IPS-15b (cell line): Measurements from ENCODE around the gene MDM4.
"Not testable (repeated sequence)": the region's sequence is repeated elsewhere in the genome, so short reads cannot be mapped to it uniquely, and the experiment has no call there.

Experiments used
- H3K27me3 ChIP-seq: one replicate; pipeline ENCODE4 v1.6.1; 2013; ENCODE audit warnings: low read length; ENCODE audit not compliant: control insufficient read depth, insufficient read depth
- H3K36me3 ChIP-seq: one replicate; pipeline ENCODE4 v1.6.1; 2013; ENCODE audit warnings: low read length; ENCODE audit not compliant: control insufficient read depth, insufficient read depth
- H3K4me1 ChIP-seq: one replicate; pipeline ENCODE4 v1.6.1; 2013; ENCODE audit warnings: mild to moderate bottlenecking, low read length; ENCODE audit not compliant: control insufficient read depth, insufficient read depth
- H3K4me3 ChIP-seq: one replicate; pipeline ENCODE4 v1.5.1; 2013; ENCODE audit warnings: low read depth, low read length
- H3K9ac ChIP-seq: one replicate; pipeline ENCODE4 v1.6.1; 2013; ENCODE audit warnings: low read depth, mild to moderate bottlenecking, low read length
- H3K9me3 ChIP-seq: one replicate; pipeline ENCODE4 v1.6.1; 2013; ENCODE audit warnings: mild to moderate bottlenecking, low read length; ENCODE audit not compliant: control insufficient read depth, insufficient read depth

The MDM4 gene

GRCh38 chr1:204477036-204477740 lies 39.0 kb upstream of the MDM4 start:
- H3K9me3 ChIP-seq: no peaks in the 10 kb centered on the region
- H3K36me3 ChIP-seq: no peaks in the 10 kb centered on the region
- no peak overlapping the region for H3K4me3 ChIP-seq
- no peak overlapping the region for H3K9ac ChIP-seq
- H3K4me1 ChIP-seq: peaks cover 9% of the 10 kb centered on the region
- no peaks in the 10 kb centered on the region for H3K27me3 ChIP-seq

GRCh38 chr1:204478172-204478899 lies 37.9 kb upstream of the MDM4 start:
- Histone ChIP-seq H3K27me3 (no peaks in the 10 kb centered on the region), H3K9ac (no peak overlapping the region), H3K4me1 (peaks cover 9% of the 10 kb centered on the region)

GRCh38 chr1:204478921-204479320 lies 37.3 kb upstream of the MDM4 start:
- H3K9me3 ChIP-seq: no peaks in the 10 kb centered on the region
- H3K36me3 ChIP-seq: no peaks in the 10 kb centered on the region
- no peak overlapping the region for H3K9ac ChIP-seq
- peaks cover 10% of the 10 kb centered on the region for H3K4me1 ChIP-seq
- H3K27me3 ChIP-seq: no peaks in the 10 kb centered on the region
- H3K4me3 ChIP-seq: no peak overlapping the region

More at GRCh38 chr1:204478172-204478899, 37.9 kb upstream of the MDM4 start:
- Histone ChIP-seq H3K4me3 (no peak overlapping the region), H3K36me3 (no peaks in the 10 kb centered on the region), H3K9me3 (no peaks in the 10 kb centered on the region)

GRCh38 chr1:204479387-204480136 lies 36.6 kb upstream of the MDM4 start:
- H3K4me1 ChIP-seq: peaks cover 10% of the 10 kb centered on the region
- H3K27me3 ChIP-seq: no peaks in the 10 kb centered on the region
- no peaks in the 10 kb centered on the region for H3K9me3 ChIP-seq
- no peak overlapping the region for H3K9ac ChIP-seq
- H3K4me3 ChIP-seq: no peak overlapping the region
- H3K36me3 ChIP-seq: no peaks in the 10 kb centered on the region

- Histone ChIP-seq H3K4me3 (no peak overlapping the region), H3K9me3 (no peaks in the 10 kb centered on the region), H3K4me1 (peaks cover 10% of the 10 kb centered on the region), H3K36me3 (no peaks in the 10 kb centered on the region), H3K9ac (no peak overlapping the region), H3K27me3 (no peaks in the 10 kb centered on the region)
Measured at GRCh38 chr1:204480515-204480914, 35.7 kb upstream of the MDM4 start.

DNA sequence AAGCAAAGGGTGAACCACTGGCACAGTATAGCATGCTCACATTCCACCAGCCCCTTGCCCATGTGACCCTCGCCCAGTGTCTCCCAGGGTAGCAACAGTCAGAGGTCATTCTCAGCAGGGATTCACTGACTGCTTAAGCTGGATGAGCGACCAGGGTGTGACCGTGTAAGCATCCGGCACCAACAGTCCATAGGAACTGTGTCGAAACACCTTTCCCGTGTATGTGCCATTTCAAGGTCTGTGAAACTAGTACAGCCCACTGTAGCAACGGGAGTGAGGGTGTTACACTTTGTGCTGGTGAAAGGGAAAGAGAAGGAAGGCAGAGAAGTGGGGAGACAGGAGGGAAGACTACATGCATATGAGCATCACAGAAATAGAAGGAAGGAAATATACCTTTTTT lies 32.4 kb upstream of the MDM4 start:
- H3K9ac ChIP-seq: no peak overlapping the region
- H3K36me3 ChIP-seq: no peaks in the 10 kb centered on the region
- H3K4me1 ChIP-seq: peaks cover 10% of the 10 kb centered on the region
- H3K9me3 ChIP-seq: no peaks in the 10 kb centered on the region
- H3K27me3 ChIP-seq: no peaks in the 10 kb centered on the region
- H3K4me3 ChIP-seq: no peak overlapping the region

DNA sequence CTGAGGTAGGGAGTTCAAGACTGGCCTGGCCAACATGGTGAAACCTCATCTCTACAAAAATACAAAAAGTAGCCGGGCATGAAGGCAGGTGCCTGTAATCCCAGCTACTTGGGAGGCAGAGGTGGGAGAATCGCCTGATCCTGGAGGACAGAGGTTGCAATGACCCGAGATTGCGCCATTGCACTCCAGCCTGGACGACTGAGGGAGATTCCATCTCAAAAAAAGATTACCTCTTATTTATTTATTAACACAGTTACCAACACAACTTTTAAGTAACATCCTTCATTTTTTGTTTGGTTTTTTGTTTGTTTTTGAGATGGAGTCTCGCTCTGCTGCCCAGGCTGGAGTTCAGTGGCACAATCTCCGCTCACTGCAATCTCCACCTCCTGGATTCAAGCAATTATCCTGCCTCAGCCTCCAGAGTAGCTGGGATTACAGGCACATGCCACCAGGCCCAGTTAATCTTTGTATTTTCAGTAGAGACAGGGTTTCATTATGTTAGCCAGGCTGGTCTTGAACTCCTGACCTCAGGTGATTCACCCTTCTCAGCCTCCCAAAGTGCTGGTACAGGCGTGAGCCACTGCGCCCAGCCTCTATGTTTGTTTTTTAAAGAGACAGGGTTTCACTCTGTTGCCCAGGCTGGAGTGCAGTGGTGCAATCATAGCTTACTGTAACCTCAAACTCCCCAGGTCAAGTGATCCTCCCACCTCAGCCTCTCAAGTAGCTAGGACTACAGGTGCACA lies 29.5 kb upstream of the MDM4 start:
- not testable (repeated sequence) for H3K27me3 ChIP-seq, H3K9me3 ChIP-seq, H3K4me3 ChIP-seq, H3K36me3 ChIP-seq, H3K9ac ChIP-seq
- peaks cover 10% of the 10 kb centered on the region for H3K4me1 ChIP-seq

- H3K9ac ChIP-seq: no peak overlapping the region
- no peaks in the 10 kb centered on the region for H3K36me3 ChIP-seq
- H3K4me1 ChIP-seq: peaks cover 8% of the 10 kb centered on the region
- no peak overlapping the region for H3K4me3 ChIP-seq
- H3K9me3 ChIP-seq: no peaks in the 10 kb centered on the region
- no peaks in the 10 kb centered on the region for H3K27me3 ChIP-seq
Measured at GRCh38 chr1:204487256-204487615, 29.0 kb upstream of the MDM4 start.

DNA sequence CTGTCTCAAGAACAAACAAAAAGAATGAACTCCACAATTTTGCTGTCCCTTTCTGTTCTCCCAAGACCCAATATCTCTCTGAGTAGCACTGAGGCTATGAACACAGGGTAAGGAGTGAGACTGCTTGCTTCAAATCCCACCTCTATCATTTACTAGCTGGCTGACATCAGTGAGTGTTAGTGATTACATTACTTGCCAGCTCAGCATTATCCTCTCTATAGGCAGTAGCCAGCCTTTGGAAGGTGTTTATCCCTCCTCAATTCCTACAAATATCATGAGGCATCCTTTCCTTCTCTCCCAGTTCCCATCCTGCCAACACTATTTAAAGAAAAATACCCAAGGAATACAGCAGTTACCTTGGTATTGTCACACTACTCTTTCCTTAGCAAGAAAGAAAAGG lies 24.6 kb upstream of the MDM4 start:
- Histone ChIP-seq H3K27me3 (peaks cover 4% of the 10 kb centered on the region), H3K36me3 (no peaks in the 10 kb centered on the region), H3K9ac (no peak overlapping the region), H3K4me3 (no peak overlapping the region), H3K4me1 (peaks cover 17% of the 10 kb centered on the region), H3K9me3 (no peaks in the 10 kb centered on the region)

- peaks cover 17% of the 10 kb centered on the region for H3K4me1 ChIP-seq
Measured at GRCh38 chr1:204493145-204493983, 22.8 kb upstream of the MDM4 start.

GRCh38 chr1:204493984-204494280 lies 22.3 kb upstream of the MDM4 start:
- no peaks in the 10 kb centered on the region for H3K36me3 ChIP-seq
- peak overlapping the region; percentile 90 for H3K9ac ChIP-seq
- peaks cover 4% of the 10 kb centered on the region for H3K27me3 ChIP-seq
- H3K4me3 ChIP-seq: peak overlapping the region; percentile 68
- no peaks in the 10 kb centered on the region for H3K9me3 ChIP-seq
- H3K4me1 ChIP-seq: peaks cover 17% of the 10 kb centered on the region

More at GRCh38 chr1:204493145-204493983, 22.8 kb upstream of the MDM4 start:
- H3K27me3 ChIP-seq: peaks cover 4% of the 10 kb centered on the region
- H3K9ac ChIP-seq: peak overlapping the region; percentile 90
- no peaks in the 10 kb centered on the region for H3K9me3 ChIP-seq
- peak overlapping the region; percentile 68 for H3K4me3 ChIP-seq
- no peaks in the 10 kb centered on the region for H3K36me3 ChIP-seq
